ENCODE measurements around the gene CHST5. TPM values are rescaled to one million over a fixed set of nuclear protein-coding genes. Genes with fewer than 3 reads are reported as not detected.

The CHST5 gene
- total and polyA plus RNA-seq, 2 experiments from 2014 or later = not detected

DNA sequence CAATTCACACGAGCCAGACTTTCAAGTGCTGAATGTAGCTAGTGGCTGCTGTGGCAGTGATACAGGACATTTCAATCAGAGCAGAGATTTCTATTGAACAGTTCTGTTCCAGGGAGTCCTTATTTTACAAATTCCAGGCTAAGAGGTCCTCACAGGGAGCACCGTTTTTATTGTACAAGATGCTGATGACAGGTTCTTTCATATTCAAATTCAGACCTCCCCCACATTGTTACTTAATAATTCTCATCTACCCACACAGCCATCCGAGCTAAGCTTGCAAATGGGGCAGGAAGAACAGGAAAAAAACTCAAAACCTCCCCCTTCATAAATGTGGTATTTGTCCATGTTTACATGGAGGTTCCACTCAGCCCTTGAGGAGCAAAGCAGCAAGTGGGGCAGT, 40.0 kb upstream of the CHST5 start:
- Mint-ChIP-seq H3K36me3 (ENCODE audit: low read depth) (peaks cover 66% of the 10 kb centered on the region), H3K27ac (peak overlapping the region; percentile 23), H3K27me3 (ENCODE audit: insufficient read depth, low read depth, poor library complexity) (no peaks in the 10 kb centered on the region), H3K9me3 (no peaks in the 10 kb centered on the region), H3K4me1 (peaks cover 16% of the 10 kb centered on the region), H3K4me3 (no peak overlapping the region)
- DNase-seq (ENCODE audit: low spot score) = no peak
- Histone ChIP-seq H3K4me3 (no peak overlapping the region), H3K79me2 (replicated peaks; ENCODE audit: insufficient read depth) (no peaks in the 10 kb centered on the region; the same call in 1 of the 2 replicates), H3K36me3 (ENCODE audit: insufficient read depth) (peaks cover 24% of the 10 kb centered on the region), H4K20me1 (replicated peaks; ENCODE audit: insufficient read depth) (peaks cover 26% of the 10 kb centered on the region), H3F3A (replicated peaks; ENCODE audit: low read depth) (0 out of 2 replicates have a peak, but pooled peaks cover 8% of the 10 kb centered on the region), H3K27me3 (ENCODE audit: insufficient read depth) (no peaks in the 10 kb centered on the region), H3K27ac (ENCODE audit: low read depth) (0 out of 2 replicates have a peak overlapping the region, but pooled peaks have one; percentile 36), H3K9me2 (ENCODE audit: insufficient read depth) (no peaks in the 10 kb centered on the region), H2AFZ (no peak overlapping the region), H3K4me1 (ENCODE audit: insufficient read depth) (peaks cover 18% of the 10 kb centered on the region), H3K4me2 (peak overlapping the region; percentile 43; the same call in 1 of the 2 replicates)
- ATAC-seq = no peak
- TF ChIP-seq CTCF (conservative IDR thresholded peaks at IDR 0.05; ENCODE audit: low read depth in 2 of 2) = no peak
- TF ChIP-seq POLR2AphosphoS5 (IDR thresholded peaks at IDR 0.05; ENCODE audit: low read depth) = no peak
- TF ChIP-seq JUNB (IDR thresholded peaks at IDR 0.05; ENCODE audit: unreplicated experiment) = no peak
- no peak for TF ChIP-seq EZH2phosphoT487 (IDR thresholded peaks at IDR 0.05; ENCODE audit: unreplicated experiment)
- TF ChIP-seq NANOG (IDR thresholded peaks at IDR 0.05; ENCODE audit: borderline replicate concordance) = no peak
- TF ChIP-seq REST (IDR thresholded peaks at IDR 0.05; ENCODE audit: unreplicated experiment) = no peak
- no peak for TF ChIP-seq ZNF462 (CRISPR knock-in tag; IDR thresholded peaks at IDR 0.05)
- no peak for TF ChIP-seq ETS1 (IDR thresholded peaks at IDR 0.05)
- TF ChIP-seq STAT1 (IDR thresholded peaks at IDR 0.05; ENCODE audit: unreplicated experiment) = no peak
- TF ChIP-seq EZH2 (IDR thresholded peaks at IDR 0.05; ENCODE audit: low read depth, unreplicated experiment) = no peak
- TF ChIP-seq CREB1 (CRISPR knock-in tag; IDR thresholded peaks at IDR 0.05; ENCODE audit: low read depth) = no peak
- TF ChIP-seq ZNF114 (CRISPR knock-in tag; IDR thresholded peaks at IDR 0.05) = no peak
- no peak for TF ChIP-seq ZNF331 (CRISPR knock-in tag; IDR thresholded peaks at IDR 0.05; ENCODE audit: low read depth)

Measured in GM23338 (cell line).